Ramos (cell line): ENCODE measurements around the gene PRAMEF11.

Source experiments
- in situ Hi-C: fragments of 300-500 bp; cut with MboI; formaldehyde crosslinking; loops from one replicate; pipeline ENCODE4 v1.14.3; 2022; ENCODE audit warnings: low sequenced_read_pairs; ENCODE audit not compliant: unreplicated experiment

The PRAMEF11 gene

GRCh38 chr1:12775443-12775842, 55.8 kb downstream of the PRAMEF11 start:
- in situ Hi-C loops = no loop called here

GRCh38 chr1:12774801-12775345, 56.3 kb downstream of the PRAMEF11 start:
- in situ Hi-C loops = no loop called here
